HG02571 (cell line): ENCODE results near the gene C13orf42.

Source experiments
- ATAC-seq: cut with Tn5 transposase; IDR thresholded peaks from one replicate; pipeline ENCODE4 v1.9.1; 2021; ENCODE audit warnings: mild to moderate bottlenecking, moderate library complexity; ENCODE audit not compliant: unreplicated experiment

Gene C13orf42

GRCh38 chr13:51035978-51036377 lies 75.1 kb downstream of the C13orf42 start:
- no peak for ATAC-seq

- no peak for ATAC-seq
Measured at GRCh38 chr13:51035469-51035868, 75.6 kb downstream of the C13orf42 start.

GRCh38 chr13:51034906-51035305 lies 76.2 kb downstream of the C13orf42 start:
- ATAC-seq, result no peak

GRCh38 chr13:51033421-51034185 lies 77.5 kb downstream of the C13orf42 start:
- no peak for ATAC-seq

- no peak for ATAC-seq
Measured at GRCh38 chr13:51032831-51033230, 78.2 kb downstream of the C13orf42 start.
